Left ventricle myocardium superior (tissue), 1 donor: ENCODE results near the gene KRTAP10-1. TPM values are rescaled to one million over a fixed set of nuclear protein-coding genes. Genes with fewer than 3 reads are reported as not detected.
"Not testable (repeated sequence)": the region's sequence is repeated elsewhere in the genome, so short reads cannot be mapped to it uniquely, and the experiment has no call there.

Experiments used
- ATAC-seq: fragments of 200-7000 bp; cut with Tn5 transposase; one replicate; pipeline ENCODE4 v1.9.1; 2020; ENCODE audit warnings: mild to moderate bottlenecking, moderate library complexity
- DNase-seq: peaks from one replicate; pipeline ENCODE4 v3.0.0-alpha.2; 2020
- intact Hi-C: fragments of 100-400 bp; cut with micrococcal nuclease; formaldehyde crosslinking; loops from one replicate; pipeline ENCODE4 v1.11.0; 2022
- total RNA-seq: library from RNA; stranded (reverse); fragmentation: NEBNext Ultra II Directional; extraction: Animal tissue kit (Norgen Biotek cat#: 25700); gene quantifications from one replicate; pipeline ENCODE4 v1.2.1, GENCODE V29; 2021
- donor health status: DM: no; HTN: yes; CAD: no; lungs with severe emphysema.

The KRTAP10-1 gene
- total RNA-seq, 1 donor from 2014 or later, result not detected

DNA sequence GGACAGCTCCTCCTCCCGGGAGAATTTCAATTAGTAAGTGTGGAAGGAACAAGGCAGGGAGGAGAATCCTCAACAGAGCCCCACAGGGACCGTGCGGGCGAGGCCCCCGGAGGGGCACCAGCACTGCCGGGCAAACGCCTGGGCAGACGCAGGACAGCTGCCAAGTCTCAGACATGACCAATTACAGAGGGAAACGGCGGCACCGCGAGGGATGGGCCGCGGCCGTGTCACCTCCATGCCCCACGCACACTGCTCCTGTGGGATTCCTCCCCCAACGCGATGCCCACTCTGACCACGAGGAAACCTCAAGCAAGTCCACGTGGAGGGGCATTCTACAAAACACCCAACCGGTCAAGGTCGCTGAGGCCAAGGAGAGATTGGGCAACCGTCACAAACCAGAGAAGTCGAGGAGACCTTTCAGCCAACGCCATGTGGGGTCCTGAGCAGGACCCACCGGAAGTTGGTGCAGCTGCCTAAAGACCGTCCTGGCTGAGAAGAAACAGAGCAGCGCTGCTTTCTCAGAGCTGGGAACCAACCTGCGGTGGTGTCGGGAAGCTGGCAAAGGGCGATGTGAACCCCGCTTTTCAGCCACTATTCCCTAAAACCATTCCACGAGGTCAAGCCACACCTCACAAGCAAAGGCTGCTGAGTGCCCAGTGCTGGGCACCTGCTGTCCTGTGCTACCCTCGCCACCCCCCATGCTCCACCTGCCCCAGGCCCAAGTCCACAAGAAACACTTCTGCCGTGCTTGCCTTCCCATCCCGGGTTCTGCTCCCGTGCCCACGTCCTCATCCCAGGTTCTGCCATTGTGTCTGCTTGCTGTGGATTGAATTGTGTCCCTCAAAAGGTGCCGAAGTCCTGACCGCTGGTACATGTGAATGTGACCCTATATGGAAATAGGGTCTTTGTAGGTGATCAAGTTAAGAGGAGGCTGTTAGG is 32.1 kb upstream of the KRTAP10-1 start:
- ATAC-seq (no peak), DNase-seq (no peak)
- intact Hi-C loops, result no loop called here

GRCh38 chr21:44571296-44571695 is 31.3 kb upstream of the KRTAP10-1 start:
- DNase-seq (no peak), ATAC-seq (no peak)
- intact Hi-C loops, result no loop called here

- ATAC-seq (no peak), DNase-seq (no peak)
- intact Hi-C loops, result no loop called here
Observed at GRCh38 chr21:44569861-44570517, 30.0 kb upstream of the KRTAP10-1 start.

- no peak for ATAC-seq
- intact Hi-C loops, result no loop called here
Observed at GRCh38 chr21:44568667-44569556, 28.9 kb upstream of the KRTAP10-1 start.

DNA sequence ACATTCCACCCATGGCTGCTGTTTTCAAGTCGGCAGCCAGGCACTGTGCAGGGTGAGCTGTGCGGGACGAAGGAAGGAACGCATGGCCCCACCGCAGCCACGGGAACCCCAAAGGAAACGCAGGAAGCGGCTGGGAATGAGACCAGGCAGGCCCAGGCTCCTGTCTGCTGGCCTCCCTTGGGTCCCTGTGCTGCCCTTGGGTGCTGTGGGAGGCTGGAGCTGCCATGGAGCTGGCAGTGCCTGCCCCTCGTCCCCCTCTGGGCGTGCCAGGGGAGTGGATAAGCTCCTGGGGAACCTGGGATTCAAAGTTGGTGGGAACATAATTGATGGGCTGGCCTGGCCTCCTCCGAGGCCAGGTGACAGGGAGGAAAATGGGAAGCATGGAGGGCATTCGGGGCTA is 28.3 kb upstream of the KRTAP10-1 start:
- no peak for DNase-seq
- intact Hi-C loops, result no loop called here
- no peak for ATAC-seq

More at GRCh38 chr21:44568667-44569556, 28.9 kb upstream of the KRTAP10-1 start:
- DNase-seq, result no peak

DNA sequence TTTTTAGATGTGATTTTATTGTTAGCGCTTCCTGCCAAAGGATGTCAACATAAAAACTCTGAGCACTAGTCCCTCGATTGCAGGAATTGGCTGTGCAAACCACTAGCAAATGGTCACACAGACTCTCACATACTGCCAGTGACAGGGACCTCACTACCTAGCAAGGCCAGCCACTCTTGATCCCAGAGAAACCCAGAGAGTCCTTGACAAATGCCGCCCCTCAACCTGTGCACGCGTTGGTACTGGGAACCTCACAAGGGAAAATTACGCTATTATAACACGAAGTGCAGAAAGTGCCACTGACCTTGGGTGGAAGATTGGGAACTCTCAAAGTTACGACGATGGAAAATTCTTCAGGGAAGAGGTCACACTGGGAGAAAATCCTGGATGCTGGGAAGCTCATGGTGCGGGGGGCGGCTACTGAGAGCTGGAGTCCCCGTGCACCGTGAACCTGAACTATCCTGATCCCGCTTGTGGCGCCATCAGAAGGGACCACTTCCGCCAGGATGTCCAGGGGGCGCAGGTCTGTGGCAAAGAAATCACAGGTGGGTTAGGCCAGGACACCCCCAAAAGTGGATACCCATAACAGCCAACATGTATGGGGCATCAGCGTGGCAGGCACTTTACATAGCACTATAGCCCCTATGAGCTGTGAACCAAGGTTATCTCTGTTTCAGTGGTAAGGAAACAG is 27.6 kb upstream of the KRTAP10-1 start:
- no peak for ATAC-seq
- intact Hi-C loops, result no loop called here
- no peak for DNase-seq

DNA sequence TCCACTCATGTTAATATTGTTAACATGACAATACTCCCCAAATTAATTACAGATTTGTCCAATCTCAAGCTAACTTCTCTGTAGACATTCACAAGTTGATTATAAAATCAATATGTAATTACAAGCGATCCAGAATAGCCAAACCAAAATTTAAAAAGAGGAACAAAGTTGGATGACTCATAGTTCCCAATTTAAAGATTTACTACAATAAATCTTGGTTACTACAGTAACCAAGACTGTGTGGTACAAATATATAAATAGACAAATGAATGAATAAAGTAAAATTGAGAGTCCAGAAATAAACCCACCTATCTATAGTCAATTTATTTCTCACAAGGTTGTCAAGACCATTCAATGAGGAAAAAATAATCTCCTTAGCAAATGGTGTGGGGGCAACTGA is 26.4 kb upstream of the KRTAP10-1 start:
- ATAC-seq (no peak), DNase-seq (no peak)
- intact Hi-C loops, result no loop called here

DNA sequence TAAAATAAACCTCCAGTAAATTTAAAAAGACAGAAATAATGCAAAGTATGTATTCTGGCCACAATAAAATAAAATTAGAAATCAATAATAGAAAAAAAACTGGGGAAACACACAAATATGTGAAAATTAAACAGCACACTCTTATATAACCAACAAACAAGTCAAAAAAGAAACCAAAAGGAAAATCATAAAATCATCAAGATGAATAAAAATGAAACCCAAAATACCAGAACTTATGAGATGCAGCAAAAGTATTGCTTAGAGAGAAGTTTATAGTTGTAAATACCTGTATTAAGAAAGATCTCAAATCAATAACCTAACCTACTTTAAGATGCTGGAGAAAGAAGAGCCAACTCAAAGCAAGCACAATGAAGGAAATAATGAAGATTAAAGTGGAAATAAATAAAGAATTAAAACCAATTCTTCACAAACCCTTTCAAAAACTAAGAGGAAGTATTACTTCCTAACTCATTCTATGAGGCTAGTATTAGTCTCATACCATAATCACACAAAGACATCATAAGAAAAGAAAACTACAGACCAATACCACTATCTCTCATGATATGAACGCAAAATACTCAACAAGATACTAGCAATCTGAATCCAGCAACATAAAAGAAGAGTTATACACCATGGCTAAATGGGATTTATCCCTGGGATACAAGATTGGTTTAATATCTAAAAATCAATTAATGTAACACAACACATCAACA is 25.0 kb upstream of the KRTAP10-1 start:
- DNase-seq (no peak), ATAC-seq (no peak)
- intact Hi-C loops, result no loop called here

- ATAC-seq, result no peak
- DNase-seq, result no peak
- intact Hi-C loops, result no loop called here
Observed at GRCh38 chr21:44564099-44564498, 24.1 kb upstream of the KRTAP10-1 start.

GRCh38 chr21:44558695-44559094 is 18.7 kb upstream of the KRTAP10-1 start, which contains the start of gene KRTAP10-3:
KRTAP10-3 (minus strand) TSS chr21:44558795; CDS start chr21:44558715, 80 bp downstream.
- DNase-seq (no peak), ATAC-seq (no peak)
- intact Hi-C loops, result loop anchor here (10.0 kb wide), 1 partner anchor 64 kb away; no protein-coding TSS in a partner anchor

- intact Hi-C loops, result loop anchor here (10.0 kb wide), 1 partner anchor 64 kb away; no protein-coding TSS in a partner anchor
- not testable (repeated sequence) for ATAC-seq
Observed at GRCh38 chr21:44558329-44558675, 18.3 kb upstream of the KRTAP10-1 start.

DNA sequence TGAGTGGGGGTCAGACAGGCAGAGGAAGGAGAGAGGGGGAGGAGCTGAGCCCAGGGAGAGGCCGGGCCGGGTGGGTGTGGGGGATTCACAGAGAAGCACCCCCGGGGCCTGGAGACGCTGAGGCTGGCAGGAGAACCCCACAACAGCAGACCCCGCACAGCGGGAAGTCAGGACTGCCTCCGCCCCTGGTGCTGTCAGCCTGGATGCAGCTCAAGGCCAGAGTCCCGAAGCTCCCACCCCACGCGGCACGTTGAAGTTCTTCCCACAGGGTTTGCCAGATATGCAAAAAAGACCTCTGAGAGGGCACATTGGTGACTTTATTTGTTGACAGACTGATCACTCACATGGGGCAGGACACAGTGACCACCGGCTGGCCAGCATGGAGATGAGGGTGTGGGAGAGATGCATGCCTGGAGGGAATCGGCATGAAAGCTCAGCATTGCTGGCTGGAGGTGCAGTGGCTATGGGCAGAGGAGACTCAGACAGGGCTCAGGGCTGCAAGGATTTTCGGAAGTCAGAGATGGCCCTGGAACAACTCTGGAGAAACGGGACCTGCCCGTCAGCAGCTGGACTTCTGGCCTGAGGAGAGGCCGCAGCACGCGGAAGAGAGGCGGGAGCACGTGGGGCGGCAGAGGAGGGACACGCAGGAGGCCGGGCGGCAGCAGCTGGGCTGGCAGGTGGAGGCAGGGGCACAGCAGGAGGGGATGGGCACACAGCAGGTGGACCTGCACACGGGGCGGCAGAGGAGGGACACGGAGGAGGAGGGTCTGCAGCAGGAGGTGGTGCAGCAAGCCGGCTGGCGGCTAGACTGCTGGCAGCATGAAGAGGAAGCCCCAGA is 17.7 kb upstream of the KRTAP10-1 start:
- intact Hi-C loops, result loop anchor here (10.0 kb wide), 1 partner anchor 63 kb away; no protein-coding TSS in a partner anchor
- ATAC-seq (no peak), DNase-seq (no peak)

More at GRCh38 chr21:44558329-44558675, 18.3 kb upstream of the KRTAP10-1 start:
- not testable (repeated sequence) for DNase-seq

- DNase-seq (no peak), ATAC-seq (no peak)
- intact Hi-C loops, result loop anchor here (10.0 kb wide), 1 partner anchor 62 kb away; no protein-coding TSS in a partner anchor
Observed at GRCh38 chr21:44556879-44557278, 16.9 kb upstream of the KRTAP10-1 start.

GRCh38 chr21:44555200-44555875 is 15.3 kb upstream of the KRTAP10-1 start:
- ATAC-seq (no peak), DNase-seq (no peak)
- intact Hi-C loops, result loop anchor here (10.0 kb wide), 1 partner anchor 61 kb away; no protein-coding TSS in a partner anchor

DNA sequence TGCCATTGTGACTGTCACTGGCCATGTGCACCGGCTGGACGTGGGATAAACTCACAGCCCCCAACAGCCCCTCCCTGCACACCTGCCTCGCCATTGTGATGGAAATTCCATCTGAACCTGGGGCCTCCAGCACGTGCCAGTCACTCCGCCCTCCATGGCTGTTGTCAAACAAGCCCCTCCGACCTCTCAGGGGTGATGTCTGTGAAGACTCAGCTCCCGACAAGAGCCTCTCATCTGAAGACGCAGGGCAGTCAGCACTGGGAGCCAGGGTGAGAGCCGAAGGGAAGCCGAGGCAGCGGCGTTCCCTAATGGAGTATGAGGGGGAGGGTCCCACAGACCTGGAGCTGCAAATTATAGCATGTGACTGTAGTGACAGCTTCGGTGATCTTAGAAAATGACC is 12.7 kb upstream of the KRTAP10-1 start:
- intact Hi-C loops, result loop anchor here (10.0 kb wide), 1 partner anchor 58 kb away; no protein-coding TSS in a partner anchor
- no peak for DNase-seq
- no peak for ATAC-seq

DNA sequence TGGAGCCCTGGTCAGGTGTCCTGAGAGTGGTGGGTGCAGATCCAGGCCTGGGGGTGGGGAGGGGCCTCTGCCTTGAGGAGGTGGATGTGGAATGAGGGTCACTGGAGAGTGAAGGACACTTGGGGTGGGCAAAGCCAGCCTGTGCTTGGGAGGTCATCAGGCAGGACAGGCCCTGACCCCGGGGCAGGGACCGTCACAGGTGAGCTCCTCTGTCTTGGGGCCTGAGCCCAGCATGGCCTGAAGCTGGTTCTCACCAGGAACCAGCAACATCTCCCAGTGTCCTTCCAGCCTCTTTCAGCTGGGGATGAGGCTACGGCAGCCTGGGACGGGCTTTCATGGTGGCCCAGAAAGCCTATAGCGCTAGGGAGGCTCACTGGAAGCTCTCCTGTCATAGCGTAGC is 12.1 kb upstream of the KRTAP10-1 start:
- no peak for ATAC-seq
- no peak for DNase-seq
- intact Hi-C loops, result loop anchor here (10.0 kb wide), 1 partner anchor 57 kb away; no protein-coding TSS in a partner anchor
